GM19452 (cell line): Measurements from ENCODE around the gene BSN.

Source experiments
- ATAC-seq: cut with Tn5 transposase; IDR thresholded peaks from one replicate; pipeline ENCODE4 v1.9.1; 2021; ENCODE audit not compliant: unreplicated experiment

Gene BSN

DNA sequence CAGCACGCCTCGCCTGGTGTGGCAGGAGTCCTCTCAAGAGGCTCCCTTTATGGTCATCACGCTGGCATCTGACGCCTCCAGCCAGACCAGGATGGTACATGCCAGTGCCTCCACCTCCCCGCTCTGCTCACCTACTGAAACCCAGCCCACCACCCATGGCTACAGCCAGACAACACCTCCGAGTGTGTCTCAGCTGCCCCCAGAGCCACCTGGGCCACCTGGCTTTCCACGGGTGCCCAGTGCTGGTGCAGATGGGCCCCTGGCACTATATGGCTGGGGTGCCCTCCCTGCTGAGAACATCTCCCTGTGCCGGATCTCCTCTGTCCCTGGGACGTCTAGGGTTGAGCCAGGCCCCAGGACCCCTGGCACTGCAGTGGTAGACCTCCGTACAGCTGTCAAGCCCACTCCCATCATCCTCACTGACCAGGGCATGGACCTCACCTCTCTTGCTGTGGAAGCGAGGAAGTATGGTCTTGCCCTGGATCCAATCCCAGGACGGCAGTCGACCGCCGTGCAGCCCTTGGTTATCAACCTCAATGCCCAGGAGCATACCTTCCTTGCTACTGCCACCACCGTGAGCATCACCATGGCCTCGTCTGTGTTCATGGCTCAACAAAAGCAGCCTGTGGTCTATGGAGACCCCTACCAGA is 100.0 kb downstream of the BSN start:
- no peak for ATAC-seq

- ATAC-seq: no peak
Measured at GRCh38 chr3:49654955-49655556, 100.8 kb downstream of the BSN start.

DNA sequence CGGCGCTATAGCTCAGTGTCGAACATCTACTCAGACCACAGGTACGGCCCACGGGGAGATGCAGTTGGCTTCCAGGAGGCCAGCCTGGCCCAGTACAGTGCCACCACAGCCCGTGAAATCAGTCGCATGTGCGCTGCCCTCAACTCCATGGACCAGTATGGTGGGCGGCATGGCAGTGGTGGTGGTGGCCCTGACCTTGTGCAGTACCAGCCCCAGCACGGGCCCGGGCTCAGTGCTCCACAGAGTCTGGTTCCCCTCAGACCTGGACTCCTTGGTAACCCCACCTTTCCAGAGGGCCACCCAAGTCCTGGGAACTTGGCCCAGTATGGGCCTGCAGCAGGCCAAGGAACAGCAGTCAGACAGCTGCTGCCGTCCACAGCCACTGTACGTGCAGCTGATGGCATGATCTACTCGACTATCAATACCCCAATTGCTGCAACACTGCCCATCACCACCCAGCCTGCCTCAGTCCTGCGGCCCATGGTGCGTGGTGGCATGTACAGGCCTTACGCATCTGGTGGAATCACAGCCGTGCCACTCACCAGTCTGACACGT is 101.5 kb downstream of the BSN start:
- ATAC-seq: no peak

DNA sequence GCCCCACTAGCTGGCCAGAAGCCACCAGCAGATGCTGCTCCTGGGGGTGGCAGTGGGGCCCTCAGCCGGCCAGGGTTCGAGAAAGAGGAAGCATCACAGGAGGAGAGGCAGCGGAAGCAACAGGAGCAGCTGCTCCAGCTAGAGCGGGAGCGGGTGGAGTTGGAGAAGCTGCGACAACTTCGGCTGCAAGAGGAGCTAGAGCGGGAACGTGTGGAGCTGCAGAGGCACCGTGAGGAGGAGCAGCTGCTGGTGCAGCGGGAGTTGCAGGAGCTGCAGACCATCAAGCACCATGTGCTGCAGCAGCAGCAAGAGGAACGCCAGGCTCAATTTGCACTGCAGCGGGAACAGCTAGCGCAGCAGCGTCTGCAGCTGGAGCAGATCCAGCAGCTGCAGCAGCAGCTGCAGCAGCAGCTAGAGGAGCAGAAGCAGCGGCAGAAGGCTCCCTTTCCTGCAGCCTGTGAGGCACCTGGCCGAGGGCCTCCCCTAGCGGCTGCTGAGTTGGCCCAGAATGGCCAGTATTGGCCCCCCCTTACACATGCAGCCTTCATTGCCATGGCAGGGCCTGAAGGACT is 102.3 kb downstream of the BSN start:
- ATAC-seq: no peak

DNA sequence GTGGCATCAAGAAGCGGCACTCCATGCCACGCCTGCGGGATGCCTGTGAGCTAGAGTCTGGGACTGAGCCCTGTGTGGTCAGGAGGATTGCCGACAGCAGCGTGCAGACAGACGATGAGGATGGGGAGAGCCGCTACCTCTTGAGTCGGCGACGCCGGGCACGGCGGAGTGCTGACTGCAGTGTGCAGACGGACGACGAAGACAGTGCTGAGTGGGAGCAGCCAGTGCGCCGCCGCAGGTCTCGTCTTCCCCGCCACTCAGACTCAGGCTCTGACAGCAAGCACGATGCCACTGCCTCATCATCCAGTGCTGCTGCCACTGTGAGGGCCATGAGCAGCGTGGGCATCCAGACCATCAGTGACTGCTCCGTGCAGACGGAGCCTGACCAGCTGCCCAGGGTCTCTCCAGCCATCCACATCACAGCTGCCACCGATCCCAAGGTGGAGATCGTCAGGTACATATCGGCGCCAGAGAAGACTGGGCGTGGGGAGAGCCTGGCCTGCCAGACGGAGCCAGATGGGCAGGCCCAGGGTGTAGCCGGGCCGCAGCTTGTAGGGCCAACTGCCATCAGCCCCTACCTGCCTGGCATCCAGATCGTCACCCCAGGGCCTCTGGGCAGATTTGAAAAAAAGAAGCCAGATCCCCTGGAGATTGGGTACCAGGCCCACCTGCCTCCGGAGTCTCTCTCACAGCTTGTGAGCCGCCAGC is 103.1 kb downstream of the BSN start:
- ATAC-seq: no peak

DNA sequence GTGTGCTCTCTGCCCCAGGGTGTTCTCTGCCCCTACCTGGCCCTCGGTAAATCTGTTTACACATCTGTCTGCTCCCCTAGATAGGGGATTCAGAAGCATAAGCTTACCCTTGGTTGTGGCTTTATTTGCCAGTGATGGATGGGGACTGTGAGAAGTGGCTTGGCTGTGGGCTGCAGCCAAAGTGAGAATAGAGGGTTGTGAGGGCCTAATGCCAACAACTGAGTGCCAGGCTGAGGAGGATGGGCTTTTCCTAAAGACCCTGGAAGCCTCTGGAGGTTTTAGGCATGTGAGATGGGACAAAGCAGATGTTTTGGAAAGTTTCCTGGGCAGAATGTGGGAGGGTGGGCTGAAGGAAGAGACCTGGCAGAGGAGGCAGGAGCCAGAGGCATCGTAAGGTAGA is 104.4 kb downstream of the BSN start:
- ATAC-seq: no peak

- ATAC-seq: no peak
Measured at GRCh38 chr3:49659756-49660155, 105.5 kb downstream of the BSN start.

GRCh38 chr3:49661281-49661680 is 107.0 kb downstream of the BSN start:
- no peak for ATAC-seq

- ATAC-seq: no peak
Measured at GRCh38 chr3:49662021-49662420, 107.7 kb downstream of the BSN start.

GRCh38 chr3:49662720-49663413 is 108.6 kb downstream of the BSN start:
- no peak for ATAC-seq

DNA sequence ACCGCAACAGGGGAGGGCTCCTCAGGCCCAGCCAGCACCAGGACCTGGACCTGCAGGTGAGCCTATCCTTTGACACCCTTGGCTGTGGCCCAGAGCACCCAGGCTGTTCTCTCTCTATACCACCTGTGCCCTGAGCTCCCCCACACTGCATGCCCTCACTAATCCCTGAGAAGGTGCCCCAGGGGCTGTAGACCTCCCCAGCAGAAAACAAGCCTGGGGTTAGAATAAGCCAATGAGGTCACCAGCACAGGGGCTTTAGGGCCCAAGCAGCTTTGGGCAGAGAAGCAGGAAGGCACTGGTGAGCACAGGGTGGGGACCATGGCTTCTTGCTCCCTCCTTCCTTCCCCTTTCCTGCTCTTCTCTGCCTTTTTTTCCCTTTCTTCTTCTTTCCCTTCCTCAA is 109.6 kb downstream of the BSN start:
- ATAC-seq: no peak

GRCh38 chr3:49664300-49664699 is 110.0 kb downstream of the BSN start:
- ATAC-seq: no peak

GRCh38 chr3:49665822-49666519 is 111.7 kb downstream of the BSN start:
- no peak for ATAC-seq

DNA sequence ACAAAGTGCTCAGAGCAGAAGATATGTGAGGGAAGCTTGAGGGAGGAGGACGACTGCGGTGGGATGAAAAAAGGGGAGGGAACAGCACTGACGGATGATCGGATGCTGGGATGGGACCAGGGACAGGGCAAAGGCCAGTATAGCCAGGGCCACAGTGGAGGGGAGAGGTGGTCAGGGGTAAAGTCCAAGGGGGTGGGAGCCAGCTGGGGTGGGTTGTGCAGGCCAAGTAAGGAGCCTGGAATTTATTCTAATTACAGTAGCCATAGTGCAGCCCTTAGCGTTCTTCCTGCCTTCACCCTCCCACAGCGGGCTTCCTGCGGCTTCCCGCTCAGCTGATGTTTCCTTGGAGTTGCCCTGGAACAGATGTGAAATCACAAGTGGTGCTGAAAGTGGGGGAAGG is 112.3 kb downstream of the BSN start:
- no peak for ATAC-seq

- no peak for ATAC-seq
Measured at GRCh38 chr3:49667701-49668413, 113.6 kb downstream of the BSN start.

DNA sequence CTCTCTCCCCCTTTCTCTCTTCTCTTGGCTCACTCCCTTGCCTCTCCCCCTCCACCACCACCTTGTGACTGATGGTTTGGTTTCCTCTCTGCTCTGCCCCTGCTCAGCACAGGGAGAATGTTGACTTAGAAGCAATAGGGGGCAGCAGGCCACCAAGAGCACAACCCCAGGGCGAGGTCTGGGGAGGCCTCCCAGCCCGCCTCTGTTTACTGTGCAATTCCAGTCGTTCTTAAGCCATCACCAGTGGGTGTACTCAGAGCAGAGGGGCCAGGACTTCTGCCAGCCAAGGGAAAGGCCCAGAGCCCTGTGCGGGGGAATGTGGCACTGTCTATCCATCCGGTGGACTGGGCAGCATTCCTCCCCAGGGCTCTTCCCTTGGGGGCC is 114.1 kb downstream of the BSN start:
- ATAC-seq: no peak

DNA sequence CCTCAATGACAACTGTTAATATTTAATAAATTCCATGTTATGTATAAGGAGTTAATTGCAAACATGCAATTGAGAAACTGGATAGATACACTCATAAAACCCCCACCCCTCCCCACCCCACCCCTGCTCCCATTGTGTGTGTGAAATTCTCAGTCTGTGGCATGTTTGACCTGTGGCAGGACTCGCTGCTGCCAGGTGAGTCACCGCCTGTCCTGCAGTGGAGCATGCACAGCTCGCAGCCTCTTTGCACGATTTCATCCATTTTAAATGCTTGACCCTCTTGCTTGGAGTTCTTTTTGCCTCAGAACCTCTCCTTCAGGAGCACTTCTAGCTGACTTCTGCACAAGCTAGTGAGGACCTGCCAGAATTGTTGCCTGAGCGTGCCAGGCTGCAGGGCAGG is 114.6 kb downstream of the BSN start:
- no peak for ATAC-seq

DNA sequence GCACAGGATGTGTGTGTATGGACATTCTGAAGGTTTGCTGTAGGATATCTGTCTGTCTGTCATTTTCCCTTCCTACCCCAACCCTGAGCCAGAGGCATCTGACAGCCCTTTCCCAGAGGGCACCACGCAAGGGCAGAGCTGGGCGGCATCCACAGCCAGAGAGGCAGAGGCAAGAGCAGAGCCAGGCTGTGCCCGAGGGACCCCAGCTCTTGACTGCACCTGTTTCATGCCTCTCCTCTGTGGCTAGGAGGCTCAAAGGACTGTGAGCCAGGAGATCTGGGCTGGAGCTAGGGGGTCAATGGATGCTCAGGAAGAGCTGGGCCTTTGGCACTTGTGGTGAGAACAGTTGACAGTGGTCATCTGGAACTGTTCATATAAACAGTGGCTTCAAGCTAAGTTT is 115.1 kb downstream of the BSN start:
- ATAC-seq: no peak

DNA sequence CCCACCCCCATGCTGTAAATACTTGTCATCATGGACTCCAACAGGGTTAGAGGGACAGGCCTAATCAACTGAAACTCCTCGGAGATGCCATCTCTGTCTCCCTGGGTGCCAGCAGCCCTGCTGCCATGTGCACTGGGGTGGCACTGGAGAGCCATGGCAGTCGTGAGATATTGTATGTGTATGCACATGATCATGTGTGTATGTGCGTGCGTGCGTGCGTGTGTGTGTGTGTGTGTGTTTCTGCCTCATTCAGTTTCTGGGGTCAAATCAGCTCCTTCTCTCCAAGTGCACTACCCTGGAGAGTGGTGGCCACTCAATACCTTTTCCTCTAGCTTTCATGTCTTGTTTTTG is 116.6 kb downstream of the BSN start:
- no peak for ATAC-seq
